Uterus (tissue), 4 donors: Measurements from ENCODE around the gene RBM38. TPM values are rescaled to one million over a fixed set of nuclear protein-coding genes. Genes with fewer than 3 reads are reported as not detected.

Source experiments
- DNase-seq, 2 donors: peaks; one replicate each; pipeline ENCODE4 v3.0.0-alpha.2; 2019 to 2020
- H3K27ac ChIP-seq, 2 donors: fragments of 200-600 bp; sonication (generic); 1 replicate in 1 of 2; 2 replicates in 1 of 2; pipeline ENCODE4 v1.5.1; 2016 to 2018
- H3K27me3 ChIP-seq, 2 donors: fragments of 200-600 bp; sonication (generic); one replicate each; pipeline ENCODE4 v1.5.1; 2018 to 2019; ENCODE audit warnings: control low read depth in 1 of 2
- H3K36me3 ChIP-seq, 2 donors: fragments of 200-600 bp; sonication (generic); one replicate each; pipeline ENCODE4 v1.5.1; 2019; ENCODE audit warnings: control low read depth in 1 of 2
- H3K4me1 ChIP-seq, 2 donors: fragments of 200-600 bp; sonication (generic); one replicate each; pipeline ENCODE4 v1.5.1; 2018 to 2019; ENCODE audit warnings: control low read depth in 1 of 2
- H3K4me3 ChIP-seq, 2 donors: fragments of 200-600 bp; sonication (generic); 1 replicate in 1 of 2; 2 replicates in 1 of 2; pipeline ENCODE4 v1.5.1; 2018 to 2019; ENCODE audit warnings: mild to moderate bottlenecking in 1 of 2
- H3K9me3 ChIP-seq, 2 donors: fragments of 200-600 bp; sonication (generic); one replicate each; pipeline ENCODE4 v1.5.1; 2019; ENCODE audit warnings: control low read depth in 1 of 2
- CTCF ChIP-seq, 4 experiments: fragments of 200-600 bp in 2 of 4; fragments of 450-650 bp in 2 of 4; sonication (generic) in 2 of 4; IDR thresholded peaks; one replicate each; pipeline ENCODE4 v1.5.1; 2016 to 2019; ENCODE audit warnings: antibody characterized with exemption in 4 of 4, mild to moderate bottlenecking in 2 of 4, moderate library complexity in 1 of 4
- POLR2A ChIP-seq, 2 donors: fragments of 450-650 bp; IDR thresholded peaks; one replicate each; pipeline ENCODE4 v1.6.1; 2016; ENCODE audit warnings: antibody characterized with exemption in 2 of 2, mild to moderate bottlenecking in 1 of 2, moderate library complexity in 1 of 2
- intact Hi-C: fragments of 100-400 bp; cut with DNase I; formaldehyde crosslinking; loops from one replicate; pipeline ENCODE4 v1.15.1; 2023; ENCODE audit warnings: low total_unique reads
- total RNA-seq, 4 donors: library from RNA; depleted of rRNA in 3 of 4; stranded (reverse); fragments of >200 nt in 3 of 4; gene quantifications; one replicate each; pipeline versions ENCODE4 v1.1.0 to v1.2.4, GENCODE V29; 2014 to 2023
- donor health status: DM: yes; HTN: yes; CAD: no.

The RBM38 gene
- total RNA-seq, 4 donors from 2014 or later = 1.2 to 48.6 (median 8.8) TPM

- H3K27me3 ChIP-seq = no peaks in the 10 kb centered on the region
- intact Hi-C loops = no loop called here
- H3K36me3 ChIP-seq = no peaks in the 10 kb centered on the region
- no peak for TF ChIP-seq POLR2A (IDR thresholded peaks at IDR 0.05)
- TF ChIP-seq CTCF (IDR thresholded peaks at IDR 0.05) = no peak
- H3K4me1 ChIP-seq = no peaks in the 10 kb centered on the region
- no peak overlapping the region for H3K4me3 ChIP-seq
- no peaks in the 10 kb centered on the region for H3K9me3 ChIP-seq
- H3K27ac ChIP-seq = no peak overlapping the region
- DNase-seq = no peak
Observed at GRCh38 chr20:57375652-57376230, 15.5 kb upstream of the RBM38 start.

- Histone ChIP-seq H3K36me3 (no peaks in the 10 kb centered on the region), H3K27me3 (no peaks in the 10 kb centered on the region), H3K4me3 (no peak overlapping the region), H3K9me3 (no peaks in the 10 kb centered on the region), H3K4me1 (no peaks in the 10 kb centered on the region), H3K27ac (no peak overlapping the region)
- no peak for DNase-seq
- TF ChIP-seq CTCF (IDR thresholded peaks at IDR 0.05) (no peak), POLR2A (IDR thresholded peaks at IDR 0.05) (no peak)
- intact Hi-C loops = no loop called here
Observed at GRCh38 chr20:57377350-57377749, 13.8 kb upstream of the RBM38 start.

- H3K27me3 ChIP-seq = no peaks in the 10 kb centered on the region
- DNase-seq = no peak
- no peaks in the 10 kb centered on the region for H3K4me1 ChIP-seq
- H3K9me3 ChIP-seq = no peaks in the 10 kb centered on the region
- no peaks in the 10 kb centered on the region for H3K36me3 ChIP-seq
- intact Hi-C loops = no loop called here
- no peak overlapping the region for H3K27ac ChIP-seq
- no peak overlapping the region for H3K4me3 ChIP-seq
- TF ChIP-seq POLR2A (IDR thresholded peaks at IDR 0.05) = no peak
- TF ChIP-seq CTCF (IDR thresholded peaks at IDR 0.05) = no peak
Observed at GRCh38 chr20:57378107-57378506, 13.1 kb upstream of the RBM38 start.

- intact Hi-C loops = no loop called here
- no peaks in the 10 kb centered on the region for H3K4me1 ChIP-seq
- no peaks in the 10 kb centered on the region for H3K36me3 ChIP-seq
- no peak for DNase-seq
- no peak for TF ChIP-seq POLR2A (IDR thresholded peaks at IDR 0.05)
- no peak for TF ChIP-seq CTCF (IDR thresholded peaks at IDR 0.05)
- H3K27ac ChIP-seq = no peak overlapping the region
- H3K9me3 ChIP-seq = no peaks in the 10 kb centered on the region
- no peaks in the 10 kb centered on the region for H3K27me3 ChIP-seq
- no peak overlapping the region for H3K4me3 ChIP-seq
Observed at GRCh38 chr20:57378646-57379262, 12.4 kb upstream of the RBM38 start.

GRCh38 chr20:57379263-57379647 is 11.9 kb upstream of the RBM38 start:
- Histone ChIP-seq H3K27me3 (no peaks in the 10 kb centered on the region), H3K4me3 (no peak overlapping the region), H3K27ac (no peak overlapping the region), H3K9me3 (no peaks in the 10 kb centered on the region), H3K36me3 (no peaks in the 10 kb centered on the region), H3K4me1 (no peaks in the 10 kb centered on the region)
- TF ChIP-seq CTCF (IDR thresholded peaks at IDR 0.05) (no peak), POLR2A (IDR thresholded peaks at IDR 0.05) (no peak)
- intact Hi-C loops = no loop called here
- DNase-seq = no peak
